NCI-H1417 treated with DMSO at 0.1 percent for 48 hours (cell line): ENCODE results near the gene FYCO1.

Source experiments
- DNase-seq: peaks from one replicate; lab custom pipeline; 2025; lab: John Stamatoyannopoulos, UW

Gene FYCO1

GRCh38 chr3:45885979-45886705 lies 109.5 kb downstream of the FYCO1 start, which contains the start of gene CCR9:
CCR9 (plus strand) TSS chr3:45886543; CDS start chr3:45894934, 8,391 bp downstream.
- DNase-seq: no peak

GRCh38 chr3:45884368-45885201 lies 111.0 kb downstream of the FYCO1 start:
- no peak for DNase-seq

DNA sequence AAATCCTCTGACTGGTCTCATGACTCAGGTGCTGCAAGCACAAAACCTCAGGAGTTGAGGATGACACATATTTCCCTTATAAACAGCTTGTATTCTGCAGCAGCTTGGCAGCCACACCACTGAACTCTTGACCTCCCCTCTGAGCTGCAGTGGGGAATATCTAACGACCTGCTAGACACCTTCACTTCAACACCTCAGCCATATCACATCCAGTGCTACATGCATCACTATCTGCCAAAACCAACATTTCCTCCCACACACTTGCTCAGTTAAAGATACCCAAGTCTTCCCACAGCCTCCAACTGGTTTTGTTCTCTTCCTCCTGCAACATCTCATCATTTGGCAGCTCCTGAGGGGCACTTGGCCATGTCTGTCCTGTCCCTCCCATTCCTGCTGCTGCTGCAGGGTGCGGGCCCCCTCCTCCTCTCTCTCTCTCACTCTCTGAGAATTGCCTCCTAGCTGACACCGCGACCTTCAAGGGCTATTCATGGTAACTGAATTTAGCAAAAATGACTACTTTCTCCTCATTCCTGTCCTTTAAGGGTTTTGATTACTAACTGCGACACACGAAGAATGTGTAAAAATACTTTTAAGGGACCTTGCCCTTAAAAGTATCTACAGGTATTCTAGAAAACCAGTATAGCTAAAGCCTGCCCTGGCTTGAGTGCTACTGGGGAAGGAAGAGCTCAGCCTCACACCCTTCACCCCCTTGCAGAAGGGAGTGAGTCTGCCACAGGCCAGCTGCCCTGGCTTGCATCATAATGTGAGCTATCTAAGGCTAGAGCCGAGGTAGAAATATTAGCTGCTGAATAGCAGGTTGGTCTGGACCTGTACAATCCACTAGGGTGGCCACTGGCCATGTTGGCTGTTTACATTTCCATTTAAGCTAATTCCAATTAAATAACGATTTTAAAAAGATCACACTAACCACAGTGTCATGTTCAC lies 114.3 kb downstream of the FYCO1 start:
- DNase-seq: no peak

GRCh38 chr3:45880725-45881077 lies 114.9 kb downstream of the FYCO1 start:
- DNase-seq: no peak

DNA sequence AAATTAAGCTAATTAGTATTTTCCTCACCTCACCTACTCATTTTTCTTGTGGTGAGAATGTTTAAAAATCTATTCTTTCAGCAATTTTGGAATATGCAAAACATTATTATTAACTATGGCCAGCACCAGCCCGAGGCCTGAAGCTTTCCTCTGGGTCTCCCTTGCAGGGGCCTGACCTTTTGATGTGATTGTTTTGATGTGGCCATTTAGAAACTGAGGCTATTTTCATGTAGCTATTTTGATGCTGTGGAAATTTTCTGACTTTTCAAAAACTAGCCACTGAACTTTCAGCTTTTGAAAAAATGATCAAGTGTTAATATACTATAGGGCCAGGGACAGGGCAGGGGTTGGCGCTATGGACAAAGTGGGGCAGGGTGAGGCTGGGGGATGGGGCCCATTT lies 117.5 kb downstream of the FYCO1 start:
- no peak for DNase-seq

- DNase-seq: no peak
Observed at GRCh38 chr3:45874677-45875346, 120.8 kb downstream of the FYCO1 start.

DNA sequence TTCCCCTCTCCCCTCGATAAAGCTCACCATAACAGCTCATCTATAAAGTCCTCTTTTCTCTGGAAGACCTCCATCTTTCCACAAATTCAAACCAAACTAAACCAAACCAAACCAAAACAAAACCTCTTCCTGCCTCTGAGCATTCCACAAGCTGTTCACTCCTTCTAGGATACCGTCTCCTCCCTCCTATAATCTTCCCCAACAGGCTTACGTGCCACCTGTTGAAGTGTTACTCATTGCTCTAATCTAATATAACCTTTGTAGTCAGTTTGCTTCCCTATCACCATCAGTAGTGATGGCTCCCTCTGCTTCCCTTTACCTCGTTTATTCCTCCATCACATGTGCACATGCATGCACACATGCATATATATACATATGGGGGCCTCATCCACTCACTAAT lies 122.0 kb downstream of the FYCO1 start:
- no peak for DNase-seq

DNA sequence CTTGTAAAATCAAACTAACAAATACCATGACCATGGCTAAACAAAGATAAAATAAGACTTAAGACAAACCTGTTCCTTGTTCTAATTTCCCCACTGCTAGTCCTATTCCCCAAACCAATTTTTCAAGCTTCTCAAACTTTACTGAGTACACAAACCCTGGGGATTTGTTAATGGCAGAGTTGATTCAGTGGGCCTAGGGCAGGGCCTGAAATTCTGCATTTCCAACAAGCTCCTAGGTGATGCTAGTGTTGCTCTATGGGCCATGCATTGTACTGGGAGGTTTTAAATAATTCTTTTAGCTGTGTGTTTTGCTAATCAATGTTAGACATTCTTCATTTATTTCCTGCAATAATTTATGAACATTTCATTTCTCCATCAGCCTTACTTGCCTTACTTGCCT lies 122.6 kb downstream of the FYCO1 start:
- DNase-seq: no peak

DNA sequence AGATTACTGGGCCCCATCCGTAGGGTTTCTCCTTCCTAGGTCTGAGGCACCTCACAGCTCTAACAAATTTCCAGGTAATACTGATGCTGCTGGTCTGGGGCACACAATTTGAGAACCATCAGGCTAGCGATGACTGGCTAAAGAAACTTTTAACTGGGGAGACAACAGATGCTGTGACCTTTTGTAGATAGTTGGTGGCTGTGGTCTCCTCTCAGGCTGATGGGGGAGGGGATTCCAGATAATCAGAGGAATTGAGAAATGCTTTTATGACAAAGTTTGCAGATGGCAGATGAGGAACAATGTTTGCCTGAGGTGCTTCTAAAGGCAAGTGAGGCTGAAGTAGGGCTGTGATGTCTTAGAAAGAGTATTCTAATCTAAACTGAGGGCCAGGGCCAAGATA lies 123.1 kb downstream of the FYCO1 start:
- DNase-seq: no peak

GRCh38 chr3:45871780-45872179 lies 123.8 kb downstream of the FYCO1 start:
- no peak for DNase-seq

GRCh38 chr3:45870099-45870498 lies 125.5 kb downstream of the FYCO1 start:
- no peak for DNase-seq

DNA sequence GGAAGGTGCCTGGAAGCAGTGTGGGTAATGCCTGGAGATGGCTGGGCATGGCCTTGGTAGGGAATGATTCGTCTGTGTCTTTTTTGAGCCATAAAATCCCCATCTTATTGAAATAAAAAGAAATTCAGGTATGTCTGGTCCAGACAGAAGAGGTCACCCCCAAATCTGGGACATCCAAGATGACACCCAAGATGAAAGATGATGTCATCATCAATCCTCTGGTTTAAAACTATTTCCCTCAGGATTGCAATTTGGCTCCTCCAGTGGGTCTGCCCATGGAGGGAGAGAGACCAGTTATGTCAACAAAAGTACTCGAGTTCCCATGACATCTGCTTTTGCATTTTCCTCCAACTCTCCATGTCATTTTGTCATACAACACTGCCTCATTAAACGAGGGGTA lies 126.0 kb downstream of the FYCO1 start:
- no peak for DNase-seq

DNA sequence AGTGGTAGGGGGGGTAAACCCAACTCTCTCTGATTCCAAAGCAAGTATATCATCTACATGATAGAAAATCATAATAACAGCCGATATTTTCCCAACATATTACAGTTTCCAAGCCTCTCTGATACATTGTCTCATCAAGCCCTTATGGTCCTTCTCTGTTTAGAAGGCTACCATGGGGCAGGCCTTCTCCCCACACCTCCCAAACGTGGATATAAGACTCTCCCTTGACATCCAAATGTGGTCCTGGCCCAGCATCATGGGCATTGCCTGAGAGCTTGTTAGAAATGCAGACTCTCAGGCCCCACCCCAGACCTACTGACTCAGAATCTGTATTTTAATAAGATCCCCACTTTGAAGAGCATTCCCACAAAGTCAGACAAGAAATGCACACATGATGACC lies 127.0 kb downstream of the FYCO1 start:
- no peak for DNase-seq

DNA sequence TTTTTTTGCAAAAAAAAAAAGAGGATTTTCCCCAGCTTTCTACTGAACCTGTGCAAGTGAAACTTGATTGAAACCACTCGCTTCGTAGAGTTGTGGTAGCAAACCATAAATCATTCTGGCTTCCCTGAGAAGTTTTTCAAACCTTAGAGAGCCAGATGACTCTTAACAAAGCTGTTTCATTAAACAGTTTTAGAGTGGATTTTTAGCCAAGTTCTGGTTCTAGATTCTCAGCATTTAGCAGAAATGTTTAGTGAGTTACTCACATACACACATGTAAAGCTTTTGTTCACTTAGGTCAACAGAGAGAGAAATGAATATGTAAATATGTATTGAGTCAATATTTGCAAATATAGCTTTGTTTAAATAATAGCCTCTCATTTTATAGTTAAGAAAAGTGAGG lies 127.4 kb downstream of the FYCO1 start:
- DNase-seq: no peak
